ENCODE data around the gene MT4.

The MT4 gene

DNA sequence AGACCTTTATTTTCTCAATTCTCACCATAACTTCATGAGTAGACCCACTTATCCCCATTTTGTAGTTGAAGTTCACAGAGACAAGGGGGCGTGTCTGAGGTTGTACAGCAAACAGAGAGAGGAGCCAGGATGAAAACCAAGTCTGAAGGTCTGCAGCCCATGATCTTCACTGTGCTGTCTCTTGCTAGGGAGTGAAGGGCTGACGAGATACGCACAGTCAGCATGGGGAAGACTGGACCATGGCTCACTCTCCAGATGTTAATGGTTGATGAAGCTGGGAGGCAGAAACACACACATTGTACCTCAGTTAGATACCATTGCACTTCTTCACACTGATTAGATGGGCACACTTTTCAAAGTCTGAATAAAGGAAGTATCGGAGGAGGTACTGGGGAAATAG, 5.8 kb upstream of the MT4 start:
- TF ChIP-seq, protein P1, sequence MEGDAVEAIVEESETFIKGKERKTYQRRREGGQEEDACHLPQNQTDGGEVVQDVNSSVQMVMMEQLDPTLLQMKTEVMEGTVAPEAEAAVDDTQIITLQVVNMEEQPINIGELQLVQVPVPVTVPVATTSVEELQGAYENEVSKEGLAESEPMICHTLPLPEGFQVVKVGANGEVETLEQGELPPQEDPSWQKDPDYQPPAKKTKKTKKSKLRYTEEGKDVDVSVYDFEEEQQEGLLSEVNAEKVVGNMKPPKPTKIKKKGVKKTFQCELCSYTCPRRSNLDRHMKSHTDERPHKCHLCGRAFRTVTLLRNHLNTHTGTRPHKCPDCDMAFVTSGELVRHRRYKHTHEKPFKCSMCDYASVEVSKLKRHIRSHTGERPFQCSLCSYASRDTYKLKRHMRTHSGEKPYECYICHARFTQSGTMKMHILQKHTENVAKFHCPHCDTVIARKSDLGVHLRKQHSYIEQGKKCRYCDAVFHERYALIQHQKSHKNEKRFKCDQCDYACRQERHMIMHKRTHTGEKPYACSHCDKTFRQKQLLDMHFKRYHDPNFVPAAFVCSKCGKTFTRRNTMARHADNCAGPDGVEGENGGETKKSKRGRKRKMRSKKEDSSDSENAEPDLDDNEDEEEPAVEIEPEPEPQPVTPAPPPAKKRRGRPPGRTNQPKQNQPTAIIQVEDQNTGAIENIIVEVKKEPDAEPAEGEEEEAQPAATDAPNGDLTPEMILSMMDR (conservative IDR thresholded peaks at IDR 0.05): no peak
- TF ChIP-seq ZFX (IDR thresholded peaks at IDR 0.05): no peak

GRCh38 chr16:56560447-56560846, 4.4 kb upstream of the MT4 start:
- TF ChIP-seq, protein P1 (conservative IDR thresholded peaks at IDR 0.05): no peak
- no peak for TF ChIP-seq ZFX (IDR thresholded peaks at IDR 0.05)
- no peak overlapping the region for H3K27ac ChIP-seq

More for the DNA sequence above, 5.8 kb upstream of the MT4 start:
- no peak overlapping the region for H3K27ac ChIP-seq

- TF ChIP-seq ZFX (IDR thresholded peaks at IDR 0.05): no peak
- TF ChIP-seq, protein P1 (conservative IDR thresholded peaks at IDR 0.05): no peak
- H3K27ac ChIP-seq: no peak overlapping the region
These were observed 3.7 kb upstream of the MT4 start for GRCh38 chr16:56561126-56561525.

DNA sequence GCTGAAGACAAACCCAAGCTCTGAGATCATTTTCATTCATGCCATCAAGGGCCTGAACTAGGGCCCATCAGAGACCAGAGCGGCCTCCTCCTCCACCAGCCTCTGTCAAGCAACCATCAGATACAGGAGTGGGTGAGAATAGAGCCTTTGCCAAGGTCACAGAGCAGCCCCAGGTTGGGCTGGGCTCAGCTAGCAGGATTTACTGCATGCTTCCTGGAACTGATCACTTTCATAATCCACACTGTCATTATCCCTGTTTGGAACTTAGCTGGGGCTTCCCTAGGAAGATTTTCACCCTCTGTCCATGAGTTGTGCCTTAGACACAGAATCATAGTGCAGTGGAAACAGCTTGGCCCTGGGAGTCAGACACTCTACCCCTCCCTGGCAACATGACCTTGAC, 5.1 kb downstream of the MT4 start:
- TF ChIP-seq ZFX (IDR thresholded peaks at IDR 0.05): no peak
- TF ChIP-seq, protein P1 (conservative IDR thresholded peaks at IDR 0.05): no peak
- no peak overlapping the region for H3K27ac ChIP-seq

GRCh38 chr16:56571525-56571924, 6.7 kb downstream of the MT4 start:
- TF ChIP-seq ZFX (IDR thresholded peaks at IDR 0.05): no peak
- TF ChIP-seq, protein P1 (conservative IDR thresholded peaks at IDR 0.05): no peak
- no peak overlapping the region for H3K27ac ChIP-seq

DNA sequence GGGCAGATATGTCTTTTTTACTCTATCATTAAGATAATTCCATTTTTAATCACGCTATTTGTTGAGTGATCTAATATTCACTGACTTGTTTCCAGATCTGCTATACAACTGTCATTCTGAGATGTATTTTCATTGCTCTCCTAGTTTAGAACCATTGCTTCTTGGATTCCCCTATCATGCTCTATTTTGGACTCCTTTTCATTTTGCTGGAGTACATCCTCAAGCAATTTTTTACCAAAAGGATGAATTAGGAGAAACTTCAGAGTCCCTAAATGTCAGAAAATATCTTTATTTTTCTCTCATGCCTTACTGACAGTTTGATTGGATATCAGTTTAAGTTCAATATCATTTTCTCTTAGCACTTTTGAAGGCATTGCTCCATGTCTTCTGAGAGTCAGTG, 9.8 kb downstream of the MT4 start:
- TF ChIP-seq, protein P1 (conservative IDR thresholded peaks at IDR 0.05): no peak
- TF ChIP-seq ZFX (IDR thresholded peaks at IDR 0.05): no peak
- H3K27ac ChIP-seq: no peak overlapping the region

- H3K27ac ChIP-seq: no peak overlapping the region
- TF ChIP-seq, protein P1 (conservative IDR thresholded peaks at IDR 0.05): peak; percentile 85
- no peak for TF ChIP-seq ZFX (IDR thresholded peaks at IDR 0.05)
These were observed 11.9 kb downstream of the MT4 start for GRCh38 chr16:56576585-56577299.
